ENCODE measurements around the gene JADE1. TPM values are rescaled to one million over a fixed set of nuclear protein-coding genes. Genes with fewer than 3 reads are reported as not detected.
A peak's percentile ranks its signal among the peaks of the same experiment; 100 is the strongest.

The JADE1 gene
- total and polyA plus RNA-seq, 5 donors from 2014 or later, result 26.1 to 50.8 (median 39.8) TPM

- Mint-ChIP-seq H3K4me3 (no peak overlapping the region), H3K36me3 (no peaks in the 10 kb centered on the region), H3K27me3 (peaks cover 13% of the 10 kb centered on the region), H3K4me1 (peaks cover 0 to 11% (median 4%) of the 10 kb centered on the region in 4 donors), H3K27ac (no peak overlapping the region), H3K9me3 (no peaks in the 10 kb centered on the region)
- Histone ChIP-seq H3K4me1 (ENCODE audit: control insufficient read depth, insufficient read depth, low read length, poor library complexity, severe bottlenecking) (peaks cover 11% of the 10 kb centered on the region), H3K9me3 (ENCODE audit: control insufficient read depth in 2 of 2, low read length in 2 of 2) (no peaks in the 10 kb centered on the region), H3K36me3 (ENCODE audit: control insufficient read depth, insufficient read depth, low read length) (no peaks in the 10 kb centered on the region), H3K27ac (ENCODE audit: insufficient read depth, low read length, poor library complexity, severe bottlenecking) (no peak overlapping the region), H3K4me3 (ENCODE audit: low read depth, low read length) (no peak overlapping the region), H3K27me3 (ENCODE audit: control insufficient read depth, insufficient read depth, low read length) (no peaks in the 10 kb centered on the region)
- no peak for DNase-seq
- no peak for ATAC-seq (ENCODE audit: low read depth in 2 of 2)
Measured at GRCh38 chr4:128800284-128800683, 9.2 kb upstream of the JADE1 start.

GRCh38 chr4:128800701-128801284 is 8.7 kb upstream of the JADE1 start:
- no peaks in the 10 kb centered on the region for H3K36me3 Mint-ChIP-seq
- DNase-seq (no peak), ATAC-seq (ENCODE audit: low read depth in 2 of 2) (no peak)
- H3K27me3 ChIP-seq (ENCODE audit: control insufficient read depth, insufficient read depth, low read length), result no peaks in the 10 kb centered on the region
- peaks cover 11% of the 10 kb centered on the region for H3K27me3 Mint-ChIP-seq
- H3K4me1 ChIP-seq (ENCODE audit: control insufficient read depth, insufficient read depth, low read length, poor library complexity, severe bottlenecking), result peaks cover 11% of the 10 kb centered on the region
- peaks cover 0 to 11% (median 4%) of the 10 kb centered on the region in 4 donors for H3K4me1 Mint-ChIP-seq
- H3K9me3 Mint-ChIP-seq, result no peaks in the 10 kb centered on the region
- no peak overlapping the region for H3K27ac Mint-ChIP-seq
- no peaks in the 10 kb centered on the region for H3K9me3 ChIP-seq (ENCODE audit: control insufficient read depth in 2 of 2, low read length in 2 of 2)
- no peak overlapping the region for H3K27ac ChIP-seq (ENCODE audit: insufficient read depth, low read length, poor library complexity, severe bottlenecking)
- H3K4me3 Mint-ChIP-seq, result no peak overlapping the region
- H3K36me3 ChIP-seq (ENCODE audit: control insufficient read depth, insufficient read depth, low read length), result no peaks in the 10 kb centered on the region
- H3K4me3 ChIP-seq (ENCODE audit: low read depth, low read length), result no peak overlapping the region

GRCh38 chr4:128802680-128803628 is 6.5 kb upstream of the JADE1 start:
- peak overlapping the region; percentile 71 for H3K27ac ChIP-seq (ENCODE audit: insufficient read depth, low read length, poor library complexity, severe bottlenecking)
- peak overlapping the region in 1 of 3 donors; percentile 96 for H3K27ac Mint-ChIP-seq

GRCh38 chr4:128803783-128804182 is 5.7 kb upstream of the JADE1 start:
- Histone ChIP-seq H3K36me3 (ENCODE audit: control insufficient read depth, insufficient read depth, low read length) (no peaks in the 10 kb centered on the region), H3K4me3 (ENCODE audit: low read depth, low read length) (peak overlapping the region; percentile 52), H3K27me3 (ENCODE audit: control insufficient read depth, insufficient read depth, low read length) (no peaks in the 10 kb centered on the region), H3K27ac (ENCODE audit: insufficient read depth, low read length, poor library complexity, severe bottlenecking) (peak overlapping the region; percentile 71), H3K4me1 (ENCODE audit: control insufficient read depth, insufficient read depth, low read length, poor library complexity, severe bottlenecking) (peaks cover 11% of the 10 kb centered on the region), H3K9me3 (ENCODE audit: control insufficient read depth in 2 of 2, low read length in 2 of 2) (no peaks in the 10 kb centered on the region)
- Mint-ChIP-seq H3K36me3 (no peaks in the 10 kb centered on the region), H3K4me1 (peaks cover 0 to 11% (median 5%) of the 10 kb centered on the region in 4 donors), H3K4me3 (peak overlapping the region in 3 of 4 donors; percentile 29 to 80 (median 66)), H3K27ac (peak overlapping the region in 1 of 3 donors; percentile 96), H3K9me3 (peaks cover 0 to 1% (median 0%) of the 10 kb centered on the region in 7 donors), H3K27me3 (peaks cover 4% of the 10 kb centered on the region)
- DNase-seq, result peak in 2 of 3 donors; percentile 58 to 90
- peak; percentile 87 to 93 for ATAC-seq (ENCODE audit: low read depth in 2 of 2)

More at GRCh38 chr4:128802680-128803628, 6.5 kb upstream of the JADE1 start:
- Mint-ChIP-seq H3K27me3 (peaks cover 4% of the 10 kb centered on the region), H3K4me3 (peak overlapping the region in 3 of 4 donors; percentile 29 to 80 (median 66)), H3K4me1 (peaks cover 0 to 11% (median 4%) of the 10 kb centered on the region in 4 donors), H3K36me3 (no peaks in the 10 kb centered on the region), H3K9me3 (peaks cover 0 to 1% (median 0%) of the 10 kb centered on the region in 7 donors)
- peak; percentile 15 to 17 for ATAC-seq (ENCODE audit: low read depth in 2 of 2)
- no peaks in the 10 kb centered on the region for H3K27me3 ChIP-seq (ENCODE audit: control insufficient read depth, insufficient read depth, low read length)
- peak in 1 of 3 donors; percentile 22 for DNase-seq
- H3K4me1 ChIP-seq (ENCODE audit: control insufficient read depth, insufficient read depth, low read length, poor library complexity, severe bottlenecking), result peaks cover 11% of the 10 kb centered on the region
- H3K9me3 ChIP-seq (ENCODE audit: control insufficient read depth in 2 of 2, low read length in 2 of 2), result no peaks in the 10 kb centered on the region
- peak overlapping the region; percentile 52 for H3K4me3 ChIP-seq (ENCODE audit: low read depth, low read length)
- no peaks in the 10 kb centered on the region for H3K36me3 ChIP-seq (ENCODE audit: control insufficient read depth, insufficient read depth, low read length)

- H3K4me1 Mint-ChIP-seq, result peaks cover 15 to 32% (median 21%) of the 10 kb centered on the region in 4 donors
- ATAC-seq (ENCODE audit: low read depth in 2 of 2), result no peak
Measured at GRCh38 chr4:128810331-128810870, 901 bp downstream of the JADE1 start.

GRCh38 chr4:128810871-128811570 is 1.5 kb downstream of the JADE1 start:
- H3K4me1 Mint-ChIP-seq, result peaks cover 21 to 39% (median 28%) of the 10 kb centered on the region in 4 donors
- Histone ChIP-seq H3K27me3 (ENCODE audit: control insufficient read depth, insufficient read depth, low read length) (no peaks in the 10 kb centered on the region), H3K4me1 (ENCODE audit: control insufficient read depth, insufficient read depth, low read length, poor library complexity, severe bottlenecking) (peaks cover 31% of the 10 kb centered on the region), H3K9me3 (ENCODE audit: control insufficient read depth in 2 of 2, low read length in 2 of 2) (no peaks in the 10 kb centered on the region), H3K36me3 (ENCODE audit: control insufficient read depth, insufficient read depth, low read length) (no peaks in the 10 kb centered on the region), H3K27ac (ENCODE audit: insufficient read depth, low read length, poor library complexity, severe bottlenecking) (peak overlapping the region; percentile 84), H3K4me3 (ENCODE audit: low read depth, low read length) (peak overlapping the region; percentile 92)
- H3K36me3 Mint-ChIP-seq, result no peaks in the 10 kb centered on the region
- ATAC-seq (ENCODE audit: low read depth in 2 of 2), result peak; percentile 56 to 59
- peak overlapping the region; percentile 92 to 98 (median 95) for H3K27ac Mint-ChIP-seq
- H3K27me3 Mint-ChIP-seq, result no peaks in the 10 kb centered on the region
- peaks cover 0 to 1% (median 0%) of the 10 kb centered on the region in 7 donors for H3K9me3 Mint-ChIP-seq
- peak; percentile 77 to 91 (median 85) for DNase-seq
- peak overlapping the region; percentile 94 to 99 (median 98) for H3K4me3 Mint-ChIP-seq

More at GRCh38 chr4:128810331-128810870, 901 bp downstream of the JADE1 start:
- peak in 1 of 3 donors; percentile 50 for DNase-seq
- no peaks in the 10 kb centered on the region for H3K27me3 Mint-ChIP-seq
- H3K36me3 ChIP-seq (ENCODE audit: control insufficient read depth, insufficient read depth, low read length), result no peaks in the 10 kb centered on the region
- no peaks in the 10 kb centered on the region for H3K27me3 ChIP-seq (ENCODE audit: control insufficient read depth, insufficient read depth, low read length)
- H3K4me3 ChIP-seq (ENCODE audit: low read depth, low read length), result peak overlapping the region; percentile 92
- H3K36me3 Mint-ChIP-seq, result no peaks in the 10 kb centered on the region
- H3K27ac ChIP-seq (ENCODE audit: insufficient read depth, low read length, poor library complexity, severe bottlenecking), result peak overlapping the region; percentile 84
- H3K9me3 ChIP-seq (ENCODE audit: control insufficient read depth in 2 of 2, low read length in 2 of 2), result no peaks in the 10 kb centered on the region
- peak overlapping the region; percentile 92 to 98 (median 95) for H3K27ac Mint-ChIP-seq
- peaks cover 0 to 1% (median 0%) of the 10 kb centered on the region in 7 donors for H3K9me3 Mint-ChIP-seq
- peak overlapping the region; percentile 94 to 99 (median 98) for H3K4me3 Mint-ChIP-seq
- peaks cover 25% of the 10 kb centered on the region for H3K4me1 ChIP-seq (ENCODE audit: control insufficient read depth, insufficient read depth, low read length, poor library complexity, severe bottlenecking)

Data from CD4-positive, CD25-positive, alpha-beta regulatory T cell (primary cell).